Measurements from ENCODE around the gene COMP.

DNA sequence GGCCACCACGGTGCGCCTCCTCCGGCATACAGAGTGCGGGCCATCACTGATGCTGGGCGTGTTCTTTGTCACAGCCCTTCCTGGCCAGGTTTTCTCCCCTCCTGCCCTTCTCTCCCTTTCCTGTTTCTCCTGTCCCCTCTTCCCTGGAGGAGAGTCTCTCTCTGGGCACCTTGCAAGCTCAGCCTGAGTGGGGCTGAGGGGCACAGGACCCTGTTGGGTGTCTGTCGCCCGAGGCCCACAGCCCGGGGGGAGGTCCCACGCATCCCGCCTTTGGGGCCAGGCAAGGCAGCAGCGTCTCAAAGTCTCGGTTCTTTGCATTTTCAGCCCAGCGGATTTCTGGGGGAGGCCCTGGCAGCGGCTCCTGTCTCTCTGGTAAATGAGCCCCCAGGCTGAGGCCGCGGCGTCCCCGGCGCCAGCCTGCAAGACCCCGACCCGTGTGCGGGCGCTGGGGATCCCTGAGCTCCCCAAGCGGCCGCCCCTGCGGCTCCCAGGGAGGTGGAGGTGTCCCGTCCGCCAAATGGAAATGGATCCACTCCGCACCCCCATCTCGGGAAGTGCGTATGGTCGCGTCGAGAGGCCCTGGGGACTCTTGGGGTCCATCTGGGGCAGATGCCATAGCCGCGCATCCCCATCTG, 47.2 kb downstream of the COMP start:
- TF ChIP-seq, protein P1, sequence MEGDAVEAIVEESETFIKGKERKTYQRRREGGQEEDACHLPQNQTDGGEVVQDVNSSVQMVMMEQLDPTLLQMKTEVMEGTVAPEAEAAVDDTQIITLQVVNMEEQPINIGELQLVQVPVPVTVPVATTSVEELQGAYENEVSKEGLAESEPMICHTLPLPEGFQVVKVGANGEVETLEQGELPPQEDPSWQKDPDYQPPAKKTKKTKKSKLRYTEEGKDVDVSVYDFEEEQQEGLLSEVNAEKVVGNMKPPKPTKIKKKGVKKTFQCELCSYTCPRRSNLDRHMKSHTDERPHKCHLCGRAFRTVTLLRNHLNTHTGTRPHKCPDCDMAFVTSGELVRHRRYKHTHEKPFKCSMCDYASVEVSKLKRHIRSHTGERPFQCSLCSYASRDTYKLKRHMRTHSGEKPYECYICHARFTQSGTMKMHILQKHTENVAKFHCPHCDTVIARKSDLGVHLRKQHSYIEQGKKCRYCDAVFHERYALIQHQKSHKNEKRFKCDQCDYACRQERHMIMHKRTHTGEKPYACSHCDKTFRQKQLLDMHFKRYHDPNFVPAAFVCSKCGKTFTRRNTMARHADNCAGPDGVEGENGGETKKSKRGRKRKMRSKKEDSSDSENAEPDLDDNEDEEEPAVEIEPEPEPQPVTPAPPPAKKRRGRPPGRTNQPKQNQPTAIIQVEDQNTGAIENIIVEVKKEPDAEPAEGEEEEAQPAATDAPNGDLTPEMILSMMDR (IDR thresholded peaks at IDR 0.05): no peak
- TF ChIP-seq POLR2A (IDR thresholded peaks at IDR 0.05): no peak

Measured in Peyer's patch (tissue), 4 donors.